GM18517 (cell line): Measurements from ENCODE around the gene ALKBH1.
"Not testable (repeated sequence)": the region's sequence is repeated elsewhere in the genome, so short reads cannot be mapped to it uniquely, and the experiment has no call there.

Source experiments
- ATAC-seq: cut with Tn5 transposase; IDR thresholded peaks from one replicate; pipeline ENCODE4 v1.9.1; 2021; ENCODE audit warnings: mild to moderate bottlenecking, moderate library complexity; ENCODE audit not compliant: unreplicated experiment

Gene ALKBH1

DNA sequence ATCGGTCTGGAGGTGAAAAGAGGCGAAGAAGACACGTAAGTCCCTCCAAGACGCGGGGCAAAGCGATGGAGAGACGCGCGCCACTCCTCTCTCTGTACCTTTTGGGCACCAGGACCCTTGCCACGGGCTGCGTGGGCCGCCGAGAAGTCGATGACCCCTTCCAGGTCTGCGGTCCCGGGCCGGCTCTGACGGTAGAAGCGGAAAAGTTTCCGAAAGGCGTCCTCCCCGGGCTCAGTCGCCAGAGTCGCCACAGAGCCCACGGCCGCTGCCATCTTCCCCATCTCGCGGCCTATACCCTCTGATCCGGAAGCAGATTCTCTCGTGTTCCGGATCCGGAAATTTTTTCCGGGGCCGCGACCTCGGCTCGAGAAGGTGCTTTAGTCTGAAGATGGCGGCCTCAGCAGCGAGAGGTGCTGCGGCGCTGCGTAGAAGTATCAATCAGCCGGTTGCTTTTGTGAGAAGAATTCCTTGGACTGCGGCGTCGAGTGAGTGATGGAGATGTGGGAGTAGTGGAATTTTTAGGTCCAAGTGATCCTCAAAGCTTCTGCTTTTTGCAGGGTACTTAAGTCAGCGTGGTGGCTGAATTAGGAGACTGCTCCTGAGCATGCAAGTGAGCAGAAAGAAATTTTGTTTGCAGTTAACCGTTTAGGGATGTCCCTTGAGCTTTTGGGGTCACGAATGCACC, at the start of gene ALKBH1, which contains the start of gene SLIRP:
Gene ALKBH1 (minus strand): TSS at position 300 of the 685 bp plus-strand sequence. CDS start 19 bp downstream, at position 281.
Gene SLIRP (plus strand): TSS at position 380 of the 685 bp plus-strand sequence. CDS start 9 bp downstream, at position 389.
- peak; percentile 91 for ATAC-seq

- no peak for ATAC-seq
Observed at GRCh38 chr14:77752799-77753516, 45.1 kb upstream of the ALKBH1 start.

- no peak for ATAC-seq
Observed at GRCh38 chr14:77752266-77752665, 44.4 kb upstream of the ALKBH1 start.

DNA sequence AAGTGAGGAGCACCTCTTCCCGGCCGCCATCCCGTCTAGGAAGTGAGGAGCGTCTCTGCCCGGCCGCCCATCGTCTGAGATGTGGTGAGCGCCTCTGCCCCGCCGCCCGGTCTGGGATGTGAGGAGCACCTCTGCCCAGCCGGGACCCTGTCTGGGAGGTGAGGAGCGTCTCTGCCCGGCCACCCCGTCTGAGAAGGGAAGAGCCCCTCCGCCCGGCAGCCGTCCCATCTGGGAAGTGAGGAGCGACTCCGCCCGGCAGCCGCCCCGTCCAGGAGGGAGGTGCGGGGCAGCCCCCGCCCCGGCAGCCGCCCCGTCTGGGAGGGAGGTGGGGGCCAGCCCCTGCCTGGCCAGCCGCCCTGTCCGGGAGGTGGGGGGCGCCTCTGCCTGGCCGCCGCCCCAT, 39.6 kb upstream of the ALKBH1 start:
- ATAC-seq, result not testable (repeated sequence)

DNA sequence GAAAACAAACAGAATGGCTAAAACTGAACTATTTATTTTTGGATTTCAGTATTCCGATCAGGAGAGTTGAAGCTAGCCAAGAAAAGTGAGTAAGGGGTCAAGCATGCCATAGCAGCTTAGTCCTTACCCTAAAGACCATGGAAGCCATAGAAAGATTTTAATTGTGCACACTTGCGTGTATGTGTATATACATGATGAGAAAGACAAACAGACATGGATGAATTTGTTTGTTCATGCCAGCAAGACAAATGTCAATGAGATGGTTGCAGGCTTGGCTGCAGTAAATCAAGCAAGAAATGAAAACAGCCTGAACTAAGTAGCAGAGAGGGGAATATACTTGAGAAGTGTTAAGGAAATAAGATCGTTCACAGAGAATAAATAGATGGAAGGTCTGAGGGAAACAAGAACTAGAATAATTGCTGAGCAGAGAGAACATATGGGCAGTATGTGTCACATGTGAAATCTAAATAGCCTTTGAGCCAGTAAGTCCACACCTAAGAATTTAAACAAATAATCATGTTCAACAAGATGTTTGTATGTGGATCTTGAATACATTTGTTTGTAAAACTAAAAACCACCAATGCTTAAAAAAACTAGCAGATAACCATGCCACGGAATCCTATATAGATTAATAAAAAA, 38.4 kb upstream of the ALKBH1 start:
- no peak for ATAC-seq

DNA sequence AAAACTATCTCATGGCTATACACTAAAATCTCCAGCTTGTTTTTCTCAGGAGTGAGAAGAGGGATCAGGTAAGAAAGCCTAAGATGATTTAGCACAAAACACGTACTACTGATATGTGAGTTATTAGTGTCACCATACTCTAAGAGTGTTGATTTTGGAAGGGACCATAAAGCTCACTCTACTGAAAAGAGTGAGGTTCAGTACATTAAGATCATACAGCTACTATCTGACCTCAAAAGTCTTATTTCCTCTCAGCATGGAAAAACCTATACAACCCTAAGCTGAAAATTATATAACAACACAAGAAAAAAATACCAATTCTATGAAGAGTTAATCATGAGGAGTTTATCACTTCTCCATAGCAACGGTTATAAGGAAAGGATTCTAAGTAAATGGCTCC, 33.6 kb upstream of the ALKBH1 start:
- no peak for ATAC-seq

DNA sequence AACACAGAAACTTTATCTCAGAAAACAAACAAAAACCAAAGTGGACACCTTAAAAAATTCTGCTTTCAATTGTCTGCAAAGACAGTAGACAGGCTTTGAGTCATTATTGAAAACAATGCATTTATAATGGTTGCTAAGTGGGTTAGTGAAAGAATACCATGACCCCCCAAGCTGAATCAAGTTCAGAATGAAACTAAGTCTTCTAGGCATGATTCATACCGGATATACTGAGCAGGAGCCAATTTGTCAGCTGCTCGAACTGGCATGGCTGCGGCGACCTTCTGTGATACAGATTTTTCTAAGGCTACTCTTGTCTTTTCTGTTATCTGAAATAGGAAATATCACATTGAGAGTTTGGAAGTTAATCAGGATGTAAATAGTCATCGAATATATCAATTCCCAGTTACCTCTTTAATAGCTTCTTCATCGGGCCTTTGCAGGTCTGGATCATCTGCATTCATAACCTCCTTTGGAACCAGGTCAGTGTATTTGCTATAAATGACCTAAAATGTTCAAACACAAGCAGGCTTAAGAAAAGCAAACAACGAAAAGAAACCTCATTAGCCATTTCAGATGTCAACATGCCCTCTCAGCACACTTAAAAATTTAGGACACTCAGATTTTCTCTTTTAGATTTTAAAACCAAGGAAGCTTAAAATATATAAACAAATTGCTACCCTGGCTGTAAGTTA, 30.9 kb upstream of the ALKBH1 start:
- no peak for ATAC-seq

DNA sequence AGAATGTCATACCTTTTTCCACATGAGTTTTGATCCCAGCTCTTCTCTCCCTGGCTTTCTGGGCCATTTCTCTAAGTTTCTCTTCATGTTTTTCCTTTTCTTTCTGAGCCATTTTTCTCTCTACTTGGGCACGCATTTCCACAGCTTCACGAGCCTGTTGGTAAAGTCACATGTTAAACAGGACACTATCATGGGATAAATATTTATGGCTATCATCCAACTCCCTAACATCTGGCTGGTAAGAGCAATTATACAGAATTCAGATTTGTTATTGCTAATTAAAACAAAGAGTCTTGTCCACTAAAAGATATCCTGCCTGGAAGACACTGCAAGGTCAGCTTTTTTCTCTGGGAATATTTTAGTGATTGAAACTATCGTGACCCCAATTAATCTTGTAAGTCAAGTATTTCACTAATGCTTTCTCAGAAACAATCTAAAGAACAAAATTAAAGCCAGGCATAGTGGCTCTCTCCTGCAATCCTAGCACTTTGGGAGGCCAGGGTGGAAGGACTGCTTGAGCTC, 23.2 kb upstream of the ALKBH1 start:
- no peak for ATAC-seq

DNA sequence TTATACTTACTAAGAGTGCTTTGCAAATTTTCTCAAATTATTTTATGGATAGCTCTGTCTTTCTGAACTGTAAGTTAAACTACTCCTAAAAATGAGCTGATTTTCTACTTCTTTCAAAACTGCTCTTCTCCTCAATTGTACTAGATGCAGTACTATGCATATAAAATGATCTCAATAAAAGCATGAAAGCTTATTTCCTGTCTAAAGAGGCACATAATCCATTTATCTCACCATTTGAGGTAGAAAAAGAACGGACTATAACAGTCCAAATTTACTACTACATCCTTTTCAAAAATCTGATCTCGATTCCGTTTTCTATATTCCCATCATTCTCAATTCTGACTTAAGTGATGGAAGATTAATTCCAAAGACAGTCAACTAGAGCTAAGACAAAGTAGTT, 14.5 kb upstream of the ALKBH1 start:
- no peak for ATAC-seq

- ATAC-seq, result no peak
Observed at GRCh38 chr14:77721437-77721836, 13.6 kb upstream of the ALKBH1 start.

DNA sequence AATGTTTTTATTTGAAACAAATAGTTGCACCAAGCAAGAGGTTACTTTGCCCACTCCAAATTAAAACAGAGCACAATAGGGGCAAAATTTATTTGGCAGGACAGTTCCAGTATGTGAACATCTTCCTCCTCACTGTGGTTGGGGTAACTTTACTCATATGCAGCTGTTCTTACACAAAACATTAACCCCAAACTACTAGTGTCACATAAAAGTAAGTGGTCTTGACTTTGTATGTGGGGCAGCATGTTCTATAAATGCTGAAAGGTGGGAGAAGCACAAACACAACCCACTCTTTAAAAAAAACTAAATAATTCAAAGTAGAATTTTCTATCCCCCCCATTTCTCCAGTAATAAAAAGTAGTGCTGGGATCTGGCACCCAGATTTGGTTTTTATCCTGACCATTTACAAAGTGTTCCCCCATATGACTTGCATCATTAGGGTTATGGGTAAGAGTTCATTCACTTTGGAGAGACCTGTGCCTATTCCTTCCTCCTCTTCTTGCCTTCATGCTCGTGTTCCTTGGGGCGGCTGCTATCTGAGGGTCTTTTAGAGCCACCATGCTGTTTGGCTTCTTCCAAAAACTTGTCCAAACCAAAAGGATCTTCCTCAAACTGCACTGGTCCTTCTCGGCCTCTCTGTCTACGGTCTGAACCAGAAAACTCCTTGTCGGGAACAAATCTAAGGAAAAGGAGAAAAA, 9.9 kb upstream of the ALKBH1 start:
- ATAC-seq, result no peak

DNA sequence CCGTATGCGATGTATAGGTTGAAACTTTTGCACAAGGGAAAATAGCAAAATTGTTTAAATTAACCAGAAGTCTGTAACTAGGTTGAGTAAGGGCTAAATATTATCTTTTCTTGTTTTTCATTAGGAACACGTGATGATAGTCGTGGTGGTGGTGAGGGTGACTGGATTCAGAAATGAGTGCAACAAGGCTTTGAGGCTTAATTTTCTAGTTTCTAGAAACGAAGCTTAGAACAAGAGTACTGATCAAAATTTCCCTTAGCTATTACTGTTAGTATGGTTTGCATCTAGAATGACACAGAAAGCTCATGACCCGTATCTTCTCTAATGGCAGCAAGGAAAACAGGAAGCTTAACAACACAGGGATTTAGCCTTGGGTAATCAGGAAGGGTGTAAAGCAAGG, 7.1 kb upstream of the ALKBH1 start:
- ATAC-seq, result no peak

DNA sequence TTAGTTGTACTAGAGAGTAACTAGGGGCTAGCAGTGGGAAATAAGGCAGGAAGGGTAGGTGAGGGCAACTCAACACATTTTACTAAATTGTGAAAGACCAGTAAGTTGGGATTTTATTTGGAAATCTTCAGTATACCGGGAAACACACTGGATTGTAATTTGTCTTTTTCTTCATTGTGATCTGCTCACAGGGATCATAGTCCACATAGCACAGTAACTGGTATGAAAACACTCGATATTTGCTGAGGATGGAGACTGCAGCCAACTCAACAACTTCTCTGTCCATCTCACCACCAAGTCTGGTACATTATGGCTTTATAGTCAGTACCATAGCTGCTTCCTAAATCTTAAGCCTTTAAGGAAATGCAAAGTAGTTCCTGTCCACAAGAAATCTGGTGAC, 2.5 kb upstream of the ALKBH1 start:
- ATAC-seq, result no peak

GRCh38 chr14:77709412-77709811, 1.6 kb upstream of the ALKBH1 start:
- ATAC-seq, result no peak

DNA sequence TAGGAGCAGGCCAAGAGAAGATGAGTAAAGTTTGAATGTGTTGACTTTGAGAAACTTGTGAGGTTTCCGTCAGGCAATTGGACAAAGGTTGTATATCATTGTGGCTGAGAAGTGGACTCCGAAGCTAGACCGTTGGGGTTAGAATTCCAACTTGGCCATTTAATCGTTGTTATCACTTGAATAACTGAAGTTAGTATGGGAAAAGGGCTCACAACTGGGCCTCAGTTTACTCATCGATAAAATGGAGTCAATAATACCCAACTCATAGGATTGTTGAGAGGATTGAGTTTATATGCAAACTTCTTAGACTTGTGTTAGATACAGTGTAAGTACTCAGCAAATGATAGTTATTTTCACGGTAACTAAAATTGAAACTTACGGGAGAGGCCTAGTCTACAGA, 926 bp upstream of the ALKBH1 start:
- no peak for ATAC-seq

DNA sequence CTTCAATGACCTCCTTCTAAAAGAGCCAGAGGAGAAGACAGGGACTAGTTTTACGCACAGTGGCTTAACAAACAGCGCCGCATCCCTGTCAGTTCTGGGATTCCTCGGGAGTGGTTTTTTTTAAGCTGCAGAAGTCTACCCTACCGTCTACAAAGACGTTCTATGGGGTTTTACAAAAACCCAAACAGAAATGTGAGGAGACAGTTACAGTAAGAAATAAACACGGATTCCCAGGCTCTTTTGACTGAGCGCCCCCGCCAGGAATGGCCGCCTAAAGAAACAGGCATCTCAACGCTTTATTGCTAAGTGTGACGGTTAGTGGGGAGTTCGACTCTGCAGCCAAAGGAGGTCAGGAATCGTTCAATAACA, 484 bp downstream of the ALKBH1 start:
- ATAC-seq, result peak; percentile 15

- no peak for ATAC-seq
Observed at GRCh38 chr14:77691259-77691658, 16.6 kb downstream of the ALKBH1 start.

- no peak for ATAC-seq
Observed at GRCh38 chr14:77682158-77682553, 25.7 kb downstream of the ALKBH1 start.

GRCh38 chr14:77681196-77682157, 26.3 kb downstream of the ALKBH1 start:
- no peak for ATAC-seq
